HPDE6-E6E7 (cell line): ENCODE measurements around the gene CITED1.
"Not testable (repeated sequence)": the region's sequence is repeated elsewhere in the genome, so short reads cannot be mapped to it uniquely, and the experiment has no call there.

Experiments
- DNase-seq: peaks from one replicate; pipeline ENCODE4 v3.0.0; 2011; ENCODE audit warnings: missing footprints; ENCODE audit errors: extremely low spot score

Gene CITED1

GRCh38 chrX:72305286-72306084 lies at the start of gene CITED1:
Gene CITED1, minus strand, starts transcription at chrX:72305914. Its CDS starts 3,045 bp downstream, at chrX:72302869.
- DNase-seq, result no peak

- DNase-seq, result no peak
Observed at GRCh38 chrX:72352786-72353185, 47.1 kb upstream of the CITED1 start.

GRCh38 chrX:72351606-72352334 lies 46.1 kb upstream of the CITED1 start:
- no peak for DNase-seq

GRCh38 chrX:72349190-72349589 lies 43.5 kb upstream of the CITED1 start:
- DNase-seq, result no peak

- DNase-seq, result no peak
Observed at GRCh38 chrX:72348247-72348979, 42.7 kb upstream of the CITED1 start.

- DNase-seq, result no peak
Observed at GRCh38 chrX:72347366-72347765, 41.7 kb upstream of the CITED1 start.

- no peak for DNase-seq
Observed at GRCh38 chrX:72346302-72346949, 40.7 kb upstream of the CITED1 start.

- DNase-seq, result no peak
Observed at GRCh38 chrX:72340626-72341025, 34.9 kb upstream of the CITED1 start.

GRCh38 chrX:72340041-72340440 lies 34.3 kb upstream of the CITED1 start:
- no peak for DNase-seq

GRCh38 chrX:72330131-72330530 lies 24.4 kb upstream of the CITED1 start:
- DNase-seq, result no peak

GRCh38 chrX:72326605-72327300 lies 21.0 kb upstream of the CITED1 start:
- DNase-seq, result no peak

GRCh38 chrX:72319651-72320050 lies 13.9 kb upstream of the CITED1 start:
- DNase-seq, result not testable (repeated sequence)

- no peak for DNase-seq
Observed at GRCh38 chrX:72317139-72317538, 11.4 kb upstream of the CITED1 start.

GRCh38 chrX:72316408-72317110 lies 10.8 kb upstream of the CITED1 start:
- no peak for DNase-seq

- DNase-seq, result no peak
Observed at GRCh38 chrX:72314881-72315280, 9.2 kb upstream of the CITED1 start.

- no peak for DNase-seq
Observed at GRCh38 chrX:72313707-72314641, 8.3 kb upstream of the CITED1 start.

GRCh38 chrX:72312311-72312940 lies 6.7 kb upstream of the CITED1 start:
- DNase-seq, result no peak

- no peak for DNase-seq
Observed at GRCh38 chrX:72309297-72310071, 3.8 kb upstream of the CITED1 start.
